HCT116 (cell line): Measurements from ENCODE around the gene C17orf58. TPM values are rescaled to one million over a fixed set of nuclear protein-coding genes. Genes with fewer than 3 reads are reported as not detected.

ENCODE experiments used
- ATAC-seq: fragments of 200-7000 bp; cut with Tn5 transposase; 2 replicates; pipeline ENCODE4 v1.9.1; 2020; ENCODE audit warnings: mild to moderate bottlenecking, moderate library complexity
- BruUV-seq: library from RNA; stranded (reverse); fragments of 400-500 nt; replicated peaks from 2 replicates; lab custom pipeline; 2021; lab: Mats Ljungman, UMichigan
- CTCF ChIA-PET: fragments of 300-600 bp; sonication (Branson Sonifier 250); formaldehyde crosslinking; loops from one replicate; lab custom pipeline; 2021; ENCODE audit warnings: antibody characterized with exemption; lab: Charles Lee
- POLR2A ChIA-PET: fragments of 300-600, 350-600 bp; sonication (Branson Sonifier 250); formaldehyde crosslinking; loops from one replicate; lab custom pipeline; 2021; ENCODE audit warnings: antibody characterized with exemption; lab: Charles Lee
- RAD21 ChIA-PET, 2 experiments: fragments of 300-600 bp; sonication (Branson Sonifier 250); formaldehyde crosslinking; loops; one replicate each; lab custom pipeline; 2023; ENCODE audit warnings: low total read pairs in 2 of 2; ENCODE audit not compliant: uncharacterized antibody in 2 of 2, unreplicated experiment in 2 of 2, low non-redundant PET in 1 of 2; lab: Charles Lee
- DNase-seq: peaks from one replicate; pipeline ENCODE4 v3.0.0-alpha.2; 2010; ENCODE audit warnings: low read depth, low spot score
- H2AFZ ChIP-seq: fragments of 200-600 bp; shearing (Covaris generic), sonication (generic); 2 replicates; pipeline ENCODE4 v1.6.1; 2017; ENCODE audit warnings: low read depth, mixed run types, mixed read lengths, antibody characterized with exemption, low read length; ENCODE audit not compliant: poor library complexity, severe bottlenecking
- H3K27ac ChIP-seq: 2 replicates; pipeline ENCODE4 v1.5.1; 2012; ENCODE audit warnings: low read depth, low read length
- H3K27me3 ChIP-seq: fragments of 200-600 bp; sonication (generic); 2 replicates; pipeline ENCODE4 v1.6.1; 2016; ENCODE audit warnings: mixed run types, low read length, mixed read lengths; ENCODE audit not compliant: insufficient read depth
- H3K36me3 ChIP-seq, 2 experiments: fragments of 200-500 bp in 1 of 2; fragments of 200-600 bp in 1 of 2; sonication (Bioruptor generic) in 1 of 2; sonication (generic) in 1 of 2; 2 replicates each; pipeline versions ENCODE4 v1.5.1 to v1.6.1; 2014 to 2016; ENCODE audit warnings: low read length in 2 of 2, inconsistent platforms in 1 of 2, mixed read lengths in 1 of 2, mixed run types in 1 of 2; ENCODE audit not compliant: insufficient read depth in 2 of 2, control insufficient read depth in 1 of 2
- H3K4me1 ChIP-seq, 2 experiments: fragments of 200-600 bp in 1 of 2; sonication (generic) in 1 of 2; 2 replicates each; pipeline versions ENCODE4 v1.5.1 to v1.6.1; 2012 to 2017; ENCODE audit warnings: low read length in 2 of 2, inconsistent platforms in 1 of 2, mild to moderate bottlenecking in 1 of 2, mixed read lengths in 1 of 2, mixed run types in 1 of 2, moderate library complexity in 1 of 2; ENCODE audit not compliant: insufficient read depth in 2 of 2, control insufficient read depth in 1 of 2
- H3K4me2 ChIP-seq: fragments of 200-600 bp; sonication (generic); 2 replicates; pipeline ENCODE4 v1.6.1; 2017; ENCODE audit warnings: mixed run types, low read length, mixed read lengths
- H3K4me3 ChIP-seq, 2 experiments: fragments of 200-600 bp in 1 of 2; sonication (generic) in 1 of 2; replicated peaks in 1 of 2; 2 replicates each; pipeline ENCODE4 v1.5.1; 2011 to 2016; ENCODE audit warnings: low read length in 2 of 2, control low read depth in 1 of 2, low read depth in 1 of 2, mild to moderate bottlenecking in 1 of 2, mixed read lengths in 1 of 2, mixed run types in 1 of 2
- H3K79me2 ChIP-seq: fragments of 200-600 bp; sonication (generic); 2 replicates; pipeline ENCODE4 v1.6.1; 2017; ENCODE audit warnings: mild to moderate bottlenecking, mixed run types, low read length, moderate library complexity, mixed read lengths; ENCODE audit not compliant: insufficient read depth
- H3K9ac ChIP-seq: fragments of 200-600 bp; sonication (generic); 2 replicates; pipeline ENCODE4 v1.6.1; 2016; ENCODE audit warnings: low read length, mixed read lengths
- H3K9me2 ChIP-seq: fragments of 200-600 bp; sonication (generic), shearing (Covaris generic); 2 replicates; pipeline ENCODE4 v1.6.1; 2017; ENCODE audit warnings: mixed run types, mild to moderate bottlenecking, moderate library complexity; ENCODE audit not compliant: insufficient read depth
- H3K9me3 ChIP-seq, 2 experiments: fragments of 200-500 bp in 1 of 2; fragments of 200-600 bp in 1 of 2; sonication (Bioruptor generic) in 1 of 2; sonication (generic) in 1 of 2; 2 replicates each; pipeline ENCODE4 v1.6.1; 2014 to 2017; ENCODE audit warnings: low read length in 2 of 2, mixed read lengths in 2 of 2, inconsistent platforms in 1 of 2, low read depth in 1 of 2, mild to moderate bottlenecking in 1 of 2, mixed run types in 1 of 2, moderate library complexity in 1 of 2; ENCODE audit not compliant: control insufficient read depth in 1 of 2, insufficient read depth in 1 of 2
- H4K20me1 ChIP-seq: fragments of 200-600 bp; sonication (generic), shearing (Covaris generic); 2 replicates; pipeline ENCODE4 v1.6.1; 2017; ENCODE audit warnings: mixed run types, mild to moderate bottlenecking, moderate library complexity; ENCODE audit not compliant: insufficient read depth
- CBX3 ChIP-seq: IDR thresholded peaks from 2 replicates; pipeline ENCODE4 v1.6.1; 2012; ENCODE audit warnings: low read depth
- CEBPB ChIP-seq: IDR thresholded peaks from 2 replicates; pipeline ENCODE4 v1.6.1; 2012; ENCODE audit warnings: low read depth
- EZH2 ChIP-seq: fragments of 200-600 bp; sonication (generic); IDR thresholded peaks from 2 replicates; pipeline ENCODE4 v1.6.1; 2017; ENCODE audit warnings: antibody characterized with exemption, mixed run types
- EZH2phosphoT487 ChIP-seq: fragments of 200-600 bp; IDR thresholded peaks from 2 replicates; pipeline ENCODE4 v1.6.1; 2018; ENCODE audit warnings: antibody characterized with exemption, borderline replicate concordance
- FOSL1 ChIP-seq: IDR thresholded peaks from 2 replicates; pipeline ENCODE4 v1.6.1; 2012; ENCODE audit warnings: low read depth
- POLR2A ChIP-seq: IDR thresholded peaks from 2 replicates; pipeline ENCODE4 v1.7.0; 2011; ENCODE audit warnings: borderline replicate concordance; ENCODE audit not compliant: insufficient read depth, insufficient read length; ENCODE audit errors: extremely low read depth
- RAD21 ChIP-seq: IDR thresholded peaks from 2 replicates; pipeline ENCODE4 v1.6.1; 2012; ENCODE audit warnings: low read depth, mild to moderate bottlenecking
- SP1 ChIP-seq: IDR thresholded peaks from 2 replicates; pipeline ENCODE4 v1.6.1; 2012; ENCODE audit warnings: low read depth
- ZFX ChIP-seq: fragments of 450-650 bp; IDR thresholded peaks from 2 replicates; pipeline ENCODE4 v1.6.1; 2017
- intact Hi-C: fragments of 100-400 bp; cut with micrococcal nuclease; formaldehyde crosslinking; loops from 2 replicates; pipeline ENCODE4 v1.10.0; 2022
- total RNA-seq: library from RNA; stranded (reverse); gene quantifications from one replicate; pipeline ENCODE4 v1.2.1, GENCODE V29; 2021; ENCODE audit not compliant: unreplicated experiment
- TF ChIP-seq, protein P1 (sequence below): IDR thresholded peaks from 2 replicates; pipeline ENCODE4 v1.6.1; 2012; ENCODE audit warnings: low read depth
- TF ChIP-seq, protein P2 (sequence below), 3 experiments: fragments of 200-600 bp in 1 of 3; sonication (generic) in 1 of 3; IDR thresholded peaks in 2 of 3; conservative IDR thresholded peaks in 1 of 3; 2 replicates each; pipeline ENCODE4 v1.5.1; 2012 to 2017; ENCODE audit warnings: low read depth in 2 of 3, low read length in 2 of 3, antibody characterized with exemption in 1 of 3, borderline replicate concordance in 1 of 3, control low read depth in 1 of 3, mild to moderate bottlenecking in 1 of 3, mixed read lengths in 1 of 3, mixed run types in 1 of 3, moderate library complexity in 1 of 3; ENCODE audit not compliant: insufficient read depth in 1 of 3

Gene C17orf58
- total RNA-seq, 1 experiment from 2014 or later: 38.1 TPM

DNA sequence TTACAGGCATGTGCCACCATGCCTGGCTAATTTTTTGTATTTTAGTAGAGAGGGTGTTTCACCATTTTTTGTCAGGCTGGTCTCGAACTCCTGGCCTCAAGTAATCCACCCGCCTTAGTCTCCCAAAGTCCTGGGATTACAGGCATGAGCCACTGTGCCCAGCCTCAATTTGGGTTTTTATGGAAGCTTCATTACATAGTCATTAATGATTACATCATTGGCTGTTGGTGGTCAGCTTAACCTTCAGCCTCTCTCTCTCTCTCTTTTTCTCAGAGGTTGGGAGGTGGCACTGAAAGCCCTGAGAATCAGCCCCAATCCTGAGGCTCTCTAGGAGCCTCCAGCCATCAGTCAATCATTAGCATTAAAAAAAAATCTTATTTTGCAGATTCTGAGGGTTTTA, 45.3 kb downstream of the C17orf58 start:
- ATAC-seq (no peak), DNase-seq (no peak)
- Histone ChIP-seq H4K20me1 (no peaks in the 10 kb centered on the region), H2AFZ (no peak overlapping the region), H3K9me3 (no peaks in the 10 kb centered on the region), H3K79me2 (no peaks in the 10 kb centered on the region), H3K36me3 (peaks cover 32 to 38% of the 10 kb centered on the region in 2 experiments), H3K9me2 (no peaks in the 10 kb centered on the region), H3K27ac (no peak overlapping the region), H3K4me3 (no peak overlapping the region), H3K27me3 (no peaks in the 10 kb centered on the region), H3K9ac (no peak overlapping the region), H3K4me1 (no peaks in the 10 kb centered on the region), H3K4me2 (no peak overlapping the region)
- ChIA-PET POLR2A (no interaction called here), CTCF (no interaction called here), RAD21 (no interaction called here)
- intact Hi-C loops: no loop called here
- TF ChIP-seq SP1 (no peak), CBX3 (no peak), FOSL1 (no peak), CEBPB (no peak), EZH2 (no peak), EZH2phosphoT487 (no peak), ZFX (no peak), POLR2A (no peak), RAD21 (no peak)
- TF ChIP-seq, protein P1, sequence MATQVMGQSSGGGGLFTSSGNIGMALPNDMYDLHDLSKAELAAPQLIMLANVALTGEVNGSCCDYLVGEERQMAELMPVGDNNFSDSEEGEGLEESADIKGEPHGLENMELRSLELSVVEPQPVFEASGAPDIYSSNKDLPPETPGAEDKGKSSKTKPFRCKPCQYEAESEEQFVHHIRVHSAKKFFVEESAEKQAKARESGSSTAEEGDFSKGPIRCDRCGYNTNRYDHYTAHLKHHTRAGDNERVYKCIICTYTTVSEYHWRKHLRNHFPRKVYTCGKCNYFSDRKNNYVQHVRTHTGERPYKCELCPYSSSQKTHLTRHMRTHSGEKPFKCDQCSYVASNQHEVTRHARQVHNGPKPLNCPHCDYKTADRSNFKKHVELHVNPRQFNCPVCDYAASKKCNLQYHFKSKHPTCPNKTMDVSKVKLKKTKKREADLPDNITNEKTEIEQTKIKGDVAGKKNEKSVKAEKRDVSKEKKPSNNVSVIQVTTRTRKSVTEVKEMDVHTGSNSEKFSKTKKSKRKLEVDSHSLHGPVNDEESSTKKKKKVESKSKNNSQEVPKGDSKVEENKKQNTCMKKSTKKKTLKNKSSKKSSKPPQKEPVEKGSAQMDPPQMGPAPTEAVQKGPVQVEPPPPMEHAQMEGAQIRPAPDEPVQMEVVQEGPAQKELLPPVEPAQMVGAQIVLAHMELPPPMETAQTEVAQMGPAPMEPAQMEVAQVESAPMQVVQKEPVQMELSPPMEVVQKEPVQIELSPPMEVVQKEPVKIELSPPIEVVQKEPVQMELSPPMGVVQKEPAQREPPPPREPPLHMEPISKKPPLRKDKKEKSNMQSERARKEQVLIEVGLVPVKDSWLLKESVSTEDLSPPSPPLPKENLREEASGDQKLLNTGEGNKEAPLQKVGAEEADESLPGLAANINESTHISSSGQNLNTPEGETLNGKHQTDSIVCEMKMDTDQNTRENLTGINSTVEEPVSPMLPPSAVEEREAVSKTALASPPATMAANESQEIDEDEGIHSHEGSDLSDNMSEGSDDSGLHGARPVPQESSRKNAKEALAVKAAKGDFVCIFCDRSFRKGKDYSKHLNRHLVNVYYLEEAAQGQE: no peak
- TF ChIP-seq, protein P2, sequence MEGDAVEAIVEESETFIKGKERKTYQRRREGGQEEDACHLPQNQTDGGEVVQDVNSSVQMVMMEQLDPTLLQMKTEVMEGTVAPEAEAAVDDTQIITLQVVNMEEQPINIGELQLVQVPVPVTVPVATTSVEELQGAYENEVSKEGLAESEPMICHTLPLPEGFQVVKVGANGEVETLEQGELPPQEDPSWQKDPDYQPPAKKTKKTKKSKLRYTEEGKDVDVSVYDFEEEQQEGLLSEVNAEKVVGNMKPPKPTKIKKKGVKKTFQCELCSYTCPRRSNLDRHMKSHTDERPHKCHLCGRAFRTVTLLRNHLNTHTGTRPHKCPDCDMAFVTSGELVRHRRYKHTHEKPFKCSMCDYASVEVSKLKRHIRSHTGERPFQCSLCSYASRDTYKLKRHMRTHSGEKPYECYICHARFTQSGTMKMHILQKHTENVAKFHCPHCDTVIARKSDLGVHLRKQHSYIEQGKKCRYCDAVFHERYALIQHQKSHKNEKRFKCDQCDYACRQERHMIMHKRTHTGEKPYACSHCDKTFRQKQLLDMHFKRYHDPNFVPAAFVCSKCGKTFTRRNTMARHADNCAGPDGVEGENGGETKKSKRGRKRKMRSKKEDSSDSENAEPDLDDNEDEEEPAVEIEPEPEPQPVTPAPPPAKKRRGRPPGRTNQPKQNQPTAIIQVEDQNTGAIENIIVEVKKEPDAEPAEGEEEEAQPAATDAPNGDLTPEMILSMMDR (IDR thresholded peaks at IDR 0.05 in 2 of 3, conservative IDR thresholded peaks at IDR 0.05 in 1 of 3; ENCODE audit: borderline replicate concordance in 1 of 3, insufficient read depth in 1 of 3, low read depth in 2 of 3, low read length in 2 of 3): no peak
- no TSS peak for BruUV-seq
